ENCODE measurements around the gene NEAT1.

DNA sequence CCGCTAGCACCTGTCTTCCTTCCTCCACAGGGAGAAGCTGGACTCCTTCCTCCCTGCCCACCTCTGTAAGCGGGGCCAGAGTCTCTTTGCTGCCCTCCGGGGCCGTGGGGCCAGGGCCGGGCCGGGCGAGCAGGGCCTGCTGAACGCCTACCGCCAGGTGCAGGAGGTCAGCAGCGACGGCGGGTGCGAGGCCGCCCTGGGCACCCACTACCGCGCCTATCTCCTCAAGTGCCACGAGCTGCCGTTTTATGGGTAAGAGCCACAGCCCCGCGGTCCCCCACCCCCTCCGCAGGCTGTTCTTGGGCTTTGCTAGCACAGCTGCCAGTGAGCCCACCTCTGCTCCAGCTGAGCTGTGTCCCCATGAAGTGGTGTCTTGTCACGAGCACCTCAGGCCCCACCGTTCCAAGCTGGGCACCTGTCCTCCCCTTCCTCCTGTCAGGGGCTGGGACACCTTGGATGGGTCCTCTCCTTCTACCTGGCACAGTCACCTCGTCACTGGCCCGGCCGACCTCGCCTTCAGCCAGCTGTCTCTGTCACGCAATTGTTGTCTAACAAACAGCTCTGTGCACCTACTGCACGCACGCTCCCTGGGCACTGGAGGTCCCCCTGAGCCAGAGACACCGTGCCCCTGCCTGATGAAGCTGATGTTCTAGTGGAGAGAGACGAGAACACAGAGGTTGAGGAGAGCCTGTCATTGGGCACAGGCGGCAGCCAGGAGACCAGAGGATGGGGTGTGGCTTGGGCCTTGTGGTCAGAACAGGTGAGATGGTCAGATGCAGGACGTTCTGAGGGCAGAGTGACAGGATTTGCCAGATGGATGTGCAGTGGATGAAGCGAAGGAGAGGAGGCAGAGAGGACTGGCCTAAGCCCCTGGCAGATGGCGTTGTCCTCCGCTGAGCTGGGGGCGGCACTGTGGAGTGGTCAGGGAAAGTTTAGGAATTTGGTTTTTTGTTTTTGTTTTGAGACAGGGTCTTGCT lies 25.5 kb upstream of the NEAT1 start:
- TF ChIP-seq, protein P1, sequence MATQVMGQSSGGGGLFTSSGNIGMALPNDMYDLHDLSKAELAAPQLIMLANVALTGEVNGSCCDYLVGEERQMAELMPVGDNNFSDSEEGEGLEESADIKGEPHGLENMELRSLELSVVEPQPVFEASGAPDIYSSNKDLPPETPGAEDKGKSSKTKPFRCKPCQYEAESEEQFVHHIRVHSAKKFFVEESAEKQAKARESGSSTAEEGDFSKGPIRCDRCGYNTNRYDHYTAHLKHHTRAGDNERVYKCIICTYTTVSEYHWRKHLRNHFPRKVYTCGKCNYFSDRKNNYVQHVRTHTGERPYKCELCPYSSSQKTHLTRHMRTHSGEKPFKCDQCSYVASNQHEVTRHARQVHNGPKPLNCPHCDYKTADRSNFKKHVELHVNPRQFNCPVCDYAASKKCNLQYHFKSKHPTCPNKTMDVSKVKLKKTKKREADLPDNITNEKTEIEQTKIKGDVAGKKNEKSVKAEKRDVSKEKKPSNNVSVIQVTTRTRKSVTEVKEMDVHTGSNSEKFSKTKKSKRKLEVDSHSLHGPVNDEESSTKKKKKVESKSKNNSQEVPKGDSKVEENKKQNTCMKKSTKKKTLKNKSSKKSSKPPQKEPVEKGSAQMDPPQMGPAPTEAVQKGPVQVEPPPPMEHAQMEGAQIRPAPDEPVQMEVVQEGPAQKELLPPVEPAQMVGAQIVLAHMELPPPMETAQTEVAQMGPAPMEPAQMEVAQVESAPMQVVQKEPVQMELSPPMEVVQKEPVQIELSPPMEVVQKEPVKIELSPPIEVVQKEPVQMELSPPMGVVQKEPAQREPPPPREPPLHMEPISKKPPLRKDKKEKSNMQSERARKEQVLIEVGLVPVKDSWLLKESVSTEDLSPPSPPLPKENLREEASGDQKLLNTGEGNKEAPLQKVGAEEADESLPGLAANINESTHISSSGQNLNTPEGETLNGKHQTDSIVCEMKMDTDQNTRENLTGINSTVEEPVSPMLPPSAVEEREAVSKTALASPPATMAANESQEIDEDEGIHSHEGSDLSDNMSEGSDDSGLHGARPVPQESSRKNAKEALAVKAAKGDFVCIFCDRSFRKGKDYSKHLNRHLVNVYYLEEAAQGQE (IDR thresholded peaks at IDR 0.05; ENCODE audit: insufficient read depth in 1 of 2, low read depth in 2 of 2, low read length in 2 of 2): no peak
- no peak for TF ChIP-seq SIN3A (IDR thresholded peaks at IDR 0.05; ENCODE audit: borderline replicate concordance, insufficient read depth, low read length)
- TF ChIP-seq POLR2AphosphoS5 (IDR thresholded peaks at IDR 0.05; ENCODE audit: low read depth, low read length): no peak
- TF ChIP-seq TAF1 (IDR thresholded peaks at IDR 0.05; ENCODE audit: borderline replicate concordance, insufficient read depth, low read length): no peak
- TF ChIP-seq FOXP2 (optimal IDR thresholded peaks at IDR 0.05; ENCODE audit: borderline replicate concordance, extremely low read depth, extremely low read length, insufficient read depth): no peak
